ENCODE results near the gene TFCP2L1.

Gene TFCP2L1

DNA sequence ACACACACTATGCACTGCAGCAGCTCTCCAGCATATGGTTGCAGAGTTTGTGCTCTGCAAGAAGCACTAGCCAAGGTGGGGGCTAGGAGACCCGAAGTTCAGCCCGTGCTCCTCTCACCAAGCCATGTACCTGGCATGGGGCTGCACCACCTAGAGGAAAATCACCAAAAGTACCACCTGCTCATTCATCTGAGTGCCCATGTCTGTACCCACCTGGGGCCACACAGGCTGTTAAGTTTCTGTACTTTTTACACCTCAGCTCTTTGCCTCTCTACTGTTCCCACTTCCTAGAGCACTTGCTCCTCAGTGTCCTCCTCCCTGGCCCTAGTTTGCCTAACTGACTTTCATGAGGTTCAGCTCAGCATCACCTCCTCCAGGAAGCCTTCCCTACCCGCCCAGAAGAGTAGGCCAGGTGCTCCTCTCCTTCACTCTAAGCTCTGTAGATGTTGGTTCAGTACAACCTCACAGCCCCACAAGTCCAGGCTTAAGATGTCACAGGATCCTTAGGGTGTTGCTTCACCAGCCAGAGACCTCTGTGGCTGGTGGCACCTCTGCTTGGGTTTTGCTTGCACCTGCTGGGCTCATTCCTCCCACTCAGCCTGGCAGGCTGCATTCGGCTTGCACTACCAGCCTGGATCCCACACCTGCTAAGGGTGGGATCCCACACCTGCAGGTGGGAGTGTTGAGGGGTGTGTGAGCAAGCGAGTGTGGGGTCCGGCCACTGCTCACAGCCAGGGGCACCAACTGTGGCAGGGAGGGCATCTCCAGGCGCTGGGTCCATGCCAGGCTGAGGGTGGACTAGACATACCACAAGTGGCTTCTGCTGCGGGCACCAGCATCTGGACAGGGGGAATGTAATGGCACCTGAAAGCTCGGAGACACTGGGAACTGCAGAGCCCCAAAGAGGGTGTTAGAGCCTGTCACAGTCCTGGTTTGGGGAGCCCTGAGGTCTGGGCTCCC, 10.2 kb upstream of the TFCP2L1 start:
- DNase-seq (ENCODE audit: low spot score), result no peak
- Histone ChIP-seq H3K4ac (ENCODE audit: low read length) (peak overlapping the region; percentile 93), H2BK12ac (ENCODE audit: low read length) (no peak overlapping the region), H2AFZ (ENCODE audit: low read length) (no peak overlapping the region), H3K4me3 (ENCODE audit: low read length in 2 of 2) (no peak overlapping the region), H3K36me3 (replicated peaks in 1 of 2; ENCODE audit: control insufficient read depth in 2 of 2, insufficient read depth in 2 of 2, low read length in 2 of 2) (no peaks in the 10 kb centered on the region), H3K23ac (ENCODE audit: low read depth, low read length, poor library complexity) (peak overlapping the region; percentile 59), H2BK5ac (ENCODE audit: low read length) (no peak overlapping the region), H3K27ac (replicated peaks; ENCODE audit: low read length) (no peak overlapping the region), H3K9me3 (replicated peaks in 1 of 2; ENCODE audit: control insufficient read depth in 2 of 2, insufficient read depth in 1 of 2, low read depth in 1 of 2, low read length in 2 of 2) (no peaks in the 10 kb centered on the region), H2AK5ac (ENCODE audit: low read depth, low read length) (peak overlapping the region; percentile 81), H2BK120ac (ENCODE audit: low read depth, low read length) (no peak overlapping the region), H3K27me3 (ENCODE audit: control insufficient read depth in 3 of 3, insufficient read depth in 3 of 3, low read depth in 1 of 3, low read length in 3 of 3) (peaks cover 0 to 9% (median 0%) of the 10 kb centered on the region in 3 experiments), H3K4me2 (ENCODE audit: insufficient read depth, low read length, poor library complexity, severe bottlenecking) (no peak overlapping the region), H3K14ac (ENCODE audit: low read length) (peak overlapping the region; percentile 89), H3K79me1 (ENCODE audit: low read depth, low read length) (no peaks in the 10 kb centered on the region), H3K9ac (ENCODE audit: low read depth, low read length, poor library complexity) (peak overlapping the region; percentile 44), H4K8ac (ENCODE audit: low read depth, low read length) (no peak overlapping the region), H3K18ac (ENCODE audit: low read length) (peak overlapping the region; percentile 71), H4K91ac (ENCODE audit: low read depth, low read length, poor library complexity) (no peak overlapping the region), H2BK15ac (ENCODE audit: low read length) (no peak overlapping the region), H3K4me1 (ENCODE audit: control insufficient read depth in 2 of 2, insufficient read depth in 1 of 2, low read depth in 1 of 2, low read length in 2 of 2) (no peaks in the 10 kb centered on the region)
- no CpG with 5 or more reads among the region's 9 CpGs for WGBS, 2 donors (ENCODE audit: extremely low coverage in 2 of 2, insufficient read length in 2 of 2, insufficient replicate concordance in 1 of 2)

DNA sequence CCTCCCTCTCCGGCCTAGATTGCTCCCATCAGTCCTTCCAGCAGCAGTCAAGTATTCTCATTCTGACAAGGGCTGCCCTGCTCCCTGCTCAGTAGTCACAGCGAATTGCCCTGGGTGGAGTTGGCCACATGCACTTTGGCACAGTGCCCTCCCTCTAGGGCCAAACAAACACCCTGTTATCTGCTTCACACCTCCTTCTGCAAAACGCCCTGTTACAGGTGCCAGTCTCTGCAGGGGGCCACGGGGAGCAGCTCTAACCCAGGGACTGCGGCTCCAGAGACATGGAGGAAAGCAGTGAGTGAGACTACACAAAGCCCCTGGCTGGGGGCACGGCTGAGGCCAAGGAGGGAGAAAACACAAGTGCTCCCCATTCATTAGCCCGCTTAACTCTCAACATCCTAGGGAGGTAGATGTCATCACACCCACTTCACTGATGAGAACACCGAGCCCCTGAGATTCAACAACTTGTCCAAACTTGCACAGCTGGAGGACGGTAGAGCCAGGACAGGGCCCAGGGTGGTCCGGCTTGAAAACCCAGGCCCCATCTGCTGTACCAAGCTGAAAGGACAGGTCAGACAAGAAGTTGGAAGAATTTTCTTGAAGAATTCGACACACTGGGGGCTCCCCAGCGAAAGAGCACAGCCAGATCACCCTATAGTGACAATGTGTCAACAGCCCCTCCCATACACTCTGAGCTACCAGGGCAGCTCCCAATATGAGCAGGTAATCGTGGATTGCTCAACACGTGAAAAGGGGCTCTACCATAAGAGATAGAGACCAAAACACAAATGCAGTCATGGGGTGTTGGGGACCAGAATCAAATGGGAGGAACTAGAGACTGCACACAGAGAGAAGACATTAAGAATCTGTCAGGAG, 8.7 kb upstream of the TFCP2L1 start:
- no peak overlapping the region for H3K4ac ChIP-seq (ENCODE audit: low read length)
- H3K14ac ChIP-seq (ENCODE audit: low read length), result no peak overlapping the region
- no peak overlapping the region for H2BK15ac ChIP-seq (ENCODE audit: low read length)
- no peaks in the 10 kb centered on the region for H3K36me3 ChIP-seq (replicated peaks in 1 of 2; ENCODE audit: control insufficient read depth in 2 of 2, insufficient read depth in 2 of 2, low read length in 2 of 2)
- no peak overlapping the region for H2AFZ ChIP-seq (ENCODE audit: low read length)
- no CpG with 5 or more reads among the region's 14 CpGs for WGBS, 2 donors (ENCODE audit: extremely low coverage in 2 of 2, insufficient read length in 2 of 2, insufficient replicate concordance in 1 of 2)
- H2BK5ac ChIP-seq (ENCODE audit: low read length), result no peak overlapping the region
- no peak overlapping the region for H4K8ac ChIP-seq (ENCODE audit: low read depth, low read length)
- no peak overlapping the region for H3K27ac ChIP-seq (replicated peaks; ENCODE audit: low read length)
- no peak overlapping the region for H3K23ac ChIP-seq (ENCODE audit: low read depth, low read length, poor library complexity)
- H4K91ac ChIP-seq (ENCODE audit: low read depth, low read length, poor library complexity), result no peak overlapping the region
- no peak overlapping the region for H2BK12ac ChIP-seq (ENCODE audit: low read length)
- H3K4me1 ChIP-seq (ENCODE audit: control insufficient read depth in 2 of 2, insufficient read depth in 1 of 2, low read depth in 1 of 2, low read length in 2 of 2), result no peaks in the 10 kb centered on the region
- H3K9ac ChIP-seq (ENCODE audit: low read depth, low read length, poor library complexity), result no peak overlapping the region
- H2BK120ac ChIP-seq (ENCODE audit: low read depth, low read length), result no peak overlapping the region
- no peak overlapping the region for H3K18ac ChIP-seq (ENCODE audit: low read length)
- H2AK5ac ChIP-seq (ENCODE audit: low read depth, low read length), result no peak overlapping the region
- no peak for DNase-seq (ENCODE audit: low spot score)
- no peak overlapping the region for H3K4me3 ChIP-seq (ENCODE audit: low read length in 2 of 2)
- H3K9me3 ChIP-seq (replicated peaks in 1 of 2; ENCODE audit: control insufficient read depth in 2 of 2, insufficient read depth in 1 of 2, low read depth in 1 of 2, low read length in 2 of 2), result no peaks in the 10 kb centered on the region
- H3K27me3 ChIP-seq (ENCODE audit: control insufficient read depth in 3 of 3, insufficient read depth in 3 of 3, low read depth in 1 of 3, low read length in 3 of 3), result peaks cover 0 to 19% (median 0%) of the 10 kb centered on the region in 3 experiments
- no peaks in the 10 kb centered on the region for H3K79me1 ChIP-seq (ENCODE audit: low read depth, low read length)
- H3K4me2 ChIP-seq (ENCODE audit: insufficient read depth, low read length, poor library complexity, severe bottlenecking), result no peak overlapping the region

DNA sequence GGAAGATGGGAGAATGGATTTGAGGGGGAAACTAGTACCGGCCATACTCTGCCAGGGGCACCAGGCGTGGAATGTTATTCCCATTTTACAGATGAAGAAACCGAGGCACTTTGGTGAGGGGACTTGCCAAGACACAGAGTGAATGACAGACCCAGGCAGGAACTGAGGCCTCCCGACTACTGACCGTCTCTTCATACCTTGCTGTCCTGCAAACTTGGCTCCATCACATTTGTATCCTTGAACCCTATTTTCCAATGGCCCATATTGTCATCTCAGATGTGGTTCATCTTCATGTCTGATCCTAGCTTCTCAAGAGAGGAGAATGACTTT, 6.2 kb upstream of the TFCP2L1 start:
- Histone ChIP-seq H3K36me3 (replicated peaks in 1 of 2; ENCODE audit: control insufficient read depth in 2 of 2, insufficient read depth in 2 of 2, low read length in 2 of 2) (no peaks in the 10 kb centered on the region), H3K4me3 (ENCODE audit: low read length in 2 of 2) (no peak overlapping the region), H3K27ac (replicated peaks; ENCODE audit: low read length) (no peak overlapping the region), H4K91ac (ENCODE audit: low read depth, low read length, poor library complexity) (no peak overlapping the region), H2BK12ac (ENCODE audit: low read length) (no peak overlapping the region), H2AK5ac (ENCODE audit: low read depth, low read length) (no peak overlapping the region), H2AFZ (ENCODE audit: low read length) (no peak overlapping the region), H3K27me3 (ENCODE audit: control insufficient read depth in 3 of 3, insufficient read depth in 3 of 3, low read depth in 1 of 3, low read length in 3 of 3) (peaks cover 0 to 40% (median 4%) of the 10 kb centered on the region in 3 experiments), H4K8ac (ENCODE audit: low read depth, low read length) (no peak overlapping the region), H3K4me2 (ENCODE audit: insufficient read depth, low read length, poor library complexity, severe bottlenecking) (no peak overlapping the region), H3K18ac (ENCODE audit: low read length) (no peak overlapping the region), H3K14ac (ENCODE audit: low read length) (no peak overlapping the region), H3K23ac (ENCODE audit: low read depth, low read length, poor library complexity) (no peak overlapping the region), H2BK15ac (ENCODE audit: low read length) (no peak overlapping the region), H3K4ac (ENCODE audit: low read length) (no peak overlapping the region), H3K9ac (ENCODE audit: low read depth, low read length, poor library complexity) (no peak overlapping the region), H2BK120ac (ENCODE audit: low read depth, low read length) (no peak overlapping the region), H3K79me1 (ENCODE audit: low read depth, low read length) (no peaks in the 10 kb centered on the region), H3K9me3 (replicated peaks in 1 of 2; ENCODE audit: control insufficient read depth in 2 of 2, insufficient read depth in 1 of 2, low read depth in 1 of 2, low read length in 2 of 2) (no peaks in the 10 kb centered on the region), H3K4me1 (ENCODE audit: control insufficient read depth in 2 of 2, insufficient read depth in 1 of 2, low read depth in 1 of 2, low read length in 2 of 2) (no peaks in the 10 kb centered on the region), H2BK5ac (ENCODE audit: low read length) (no peak overlapping the region)
- WGBS, 2 donors (ENCODE audit: extremely low coverage in 2 of 2, insufficient read length in 2 of 2, insufficient replicate concordance in 1 of 2), result no CpG with 5 or more reads among the region's 5 CpGs
- DNase-seq (ENCODE audit: low spot score), result no peak

DNA sequence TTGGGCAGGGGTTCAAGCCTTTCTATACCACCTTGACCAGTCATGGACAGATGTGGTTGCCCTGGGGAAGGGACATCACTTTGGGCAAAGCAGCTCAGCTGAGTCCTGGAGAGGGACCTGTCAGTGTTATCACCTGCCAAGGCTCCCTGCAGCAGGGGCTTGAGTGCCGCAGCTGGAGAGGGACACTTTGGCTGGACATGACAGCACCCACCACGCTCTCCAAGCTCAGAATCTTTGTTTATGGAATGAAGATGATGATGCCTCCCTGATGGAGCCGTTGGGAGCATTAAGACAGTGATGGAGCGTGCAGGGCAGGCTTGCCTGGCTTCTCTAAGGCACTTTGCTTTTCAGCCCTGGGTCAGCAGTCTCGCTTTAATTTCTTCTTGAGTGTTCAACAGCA, 4.3 kb upstream of the TFCP2L1 start:
- peaks cover 9 to 57% (median 21%) of the 10 kb centered on the region in 3 experiments for H3K27me3 ChIP-seq (ENCODE audit: control insufficient read depth in 3 of 3, insufficient read depth in 3 of 3, low read depth in 1 of 3, low read length in 3 of 3)
- no peaks in the 10 kb centered on the region for H3K4me1 ChIP-seq (ENCODE audit: control insufficient read depth in 2 of 2, insufficient read depth in 1 of 2, low read depth in 1 of 2, low read length in 2 of 2)
- no peak overlapping the region for H2BK5ac ChIP-seq (ENCODE audit: low read length)
- no peak overlapping the region for H3K18ac ChIP-seq (ENCODE audit: low read length)
- H2BK12ac ChIP-seq (ENCODE audit: low read length), result no peak overlapping the region
- H3K27ac ChIP-seq (replicated peaks; ENCODE audit: low read length), result no peak overlapping the region
- H3K9me3 ChIP-seq (replicated peaks in 1 of 2; ENCODE audit: control insufficient read depth in 2 of 2, insufficient read depth in 1 of 2, low read depth in 1 of 2, low read length in 2 of 2), result no peaks in the 10 kb centered on the region
- no peak overlapping the region for H4K91ac ChIP-seq (ENCODE audit: low read depth, low read length, poor library complexity)
- H3K9ac ChIP-seq (ENCODE audit: low read depth, low read length, poor library complexity), result no peak overlapping the region
- H3K4ac ChIP-seq (ENCODE audit: low read length), result no peak overlapping the region
- H3K4me2 ChIP-seq (ENCODE audit: insufficient read depth, low read length, poor library complexity, severe bottlenecking), result no peak overlapping the region
- no peak overlapping the region for H2AFZ ChIP-seq (ENCODE audit: low read length)
- DNase-seq (ENCODE audit: low spot score), result no peak
- H3K79me1 ChIP-seq (ENCODE audit: low read depth, low read length), result no peaks in the 10 kb centered on the region
- no peak overlapping the region for H3K23ac ChIP-seq (ENCODE audit: low read depth, low read length, poor library complexity)
- WGBS, 2 donors (ENCODE audit: extremely low coverage in 2 of 2, insufficient read length in 2 of 2, insufficient replicate concordance in 1 of 2), result no CpG with 5 or more reads among the region's 5 CpGs
- no peak overlapping the region for H2BK15ac ChIP-seq (ENCODE audit: low read length)
- no peak overlapping the region for H4K8ac ChIP-seq (ENCODE audit: low read depth, low read length)
- H3K14ac ChIP-seq (ENCODE audit: low read length), result no peak overlapping the region
- H2BK120ac ChIP-seq (ENCODE audit: low read depth, low read length), result no peak overlapping the region
- no peak overlapping the region for H3K4me3 ChIP-seq (ENCODE audit: low read length in 2 of 2)
- H2AK5ac ChIP-seq (ENCODE audit: low read depth, low read length), result no peak overlapping the region
- no peaks in the 10 kb centered on the region for H3K36me3 ChIP-seq (replicated peaks in 1 of 2; ENCODE audit: control insufficient read depth in 2 of 2, insufficient read depth in 2 of 2, low read length in 2 of 2)

Measured in neuronal stem cell (in vitro differentiated cells).